ENCODE data around the gene BBS9.

BBS9 gene

GRCh38 chr7:33356336-33356735 lies 227.0 kb downstream of the BBS9 start:
- Histone ChIP-seq H3K4me1 (ENCODE audit: control insufficient read depth in 5 of 5, insufficient read depth in 5 of 5, low read length in 5 of 5) (no peaks in the 10 kb centered on the region), H3K9ac (ENCODE audit: low read length in 5 of 5) (no peak overlapping the region), H3K27ac (ENCODE audit: low read depth, low read length) (no peak overlapping the region), H3K9me3 (ENCODE audit: control insufficient read depth in 5 of 5, low read length in 5 of 5) (no peaks in the 10 kb centered on the region), H3K27me3 (ENCODE audit: control insufficient read depth in 5 of 5, insufficient read depth in 4 of 5, low read length in 5 of 5) (no peaks in the 10 kb centered on the region), H3K36me3 (ENCODE audit: control insufficient read depth in 5 of 5, insufficient read depth in 5 of 5, low read length in 5 of 5) (peaks cover 0 to 2% (median 0%) of the 10 kb centered on the region in 5 donors), H3K4me3 (ENCODE audit: low read depth in 1 of 5, low read length in 5 of 5) (no peak overlapping the region)

- Histone ChIP-seq H3K4me1 (ENCODE audit: control insufficient read depth in 5 of 5, insufficient read depth in 5 of 5, low read length in 5 of 5) (no peaks in the 10 kb centered on the region), H3K4me3 (ENCODE audit: low read depth in 1 of 5, low read length in 5 of 5) (no peak overlapping the region), H3K27ac (ENCODE audit: low read depth, low read length) (no peak overlapping the region)
Measured at GRCh38 chr7:33357846-33358245, 228.5 kb downstream of the BBS9 start.

GRCh38 chr7:33369888-33370287 lies 240.5 kb downstream of the BBS9 start:
- Histone ChIP-seq H3K9ac (ENCODE audit: low read length in 5 of 5) (no peak overlapping the region), H3K27ac (ENCODE audit: low read depth, low read length) (no peak overlapping the region), H3K36me3 (ENCODE audit: control insufficient read depth in 5 of 5, insufficient read depth in 5 of 5, low read length in 5 of 5) (peaks cover 3 to 21% (median 6%) of the 10 kb centered on the region in 5 donors), H3K4me1 (ENCODE audit: control insufficient read depth in 5 of 5, insufficient read depth in 5 of 5, low read length in 5 of 5) (no peaks in the 10 kb centered on the region), H3K27me3 (ENCODE audit: control insufficient read depth in 5 of 5, insufficient read depth in 4 of 5, low read length in 5 of 5) (no peaks in the 10 kb centered on the region), H3K4me3 (ENCODE audit: low read depth in 1 of 5, low read length in 5 of 5) (no peak overlapping the region), H3K9me3 (ENCODE audit: control insufficient read depth in 5 of 5, low read length in 5 of 5) (peaks cover 0 to 9% (median 3%) of the 10 kb centered on the region in 5 donors)

More at GRCh38 chr7:33357846-33358245, 228.5 kb downstream of the BBS9 start:
- H3K27me3 ChIP-seq (ENCODE audit: control insufficient read depth in 5 of 5, insufficient read depth in 4 of 5, low read length in 5 of 5), result no peaks in the 10 kb centered on the region
- H3K9ac ChIP-seq (ENCODE audit: low read length in 5 of 5), result no peak overlapping the region
- no peaks in the 10 kb centered on the region for H3K36me3 ChIP-seq (ENCODE audit: control insufficient read depth in 5 of 5, insufficient read depth in 5 of 5, low read length in 5 of 5)
- H3K9me3 ChIP-seq (ENCODE audit: control insufficient read depth in 5 of 5, low read length in 5 of 5), result no peaks in the 10 kb centered on the region

GRCh38 chr7:33373195-33373594 lies 243.8 kb downstream of the BBS9 start:
- Histone ChIP-seq H3K4me1 (ENCODE audit: control insufficient read depth in 5 of 5, insufficient read depth in 5 of 5, low read length in 5 of 5) (no peaks in the 10 kb centered on the region), H3K9me3 (ENCODE audit: control insufficient read depth in 5 of 5, low read length in 5 of 5) (no peaks in the 10 kb centered on the region), H3K4me3 (ENCODE audit: low read depth in 1 of 5, low read length in 5 of 5) (no peak overlapping the region)

GRCh38 chr7:33379891-33380525 lies 250.6 kb downstream of the BBS9 start:
- no peak overlapping the region for H3K27ac ChIP-seq (ENCODE audit: low read depth, low read length)
- H3K4me3 ChIP-seq (ENCODE audit: low read depth in 1 of 5, low read length in 5 of 5), result no peak overlapping the region
- peaks cover 8 to 25% (median 18%) of the 10 kb centered on the region in 5 donors for H3K36me3 ChIP-seq (ENCODE audit: control insufficient read depth in 5 of 5, insufficient read depth in 5 of 5, low read length in 5 of 5)
- no peaks in the 10 kb centered on the region for H3K4me1 ChIP-seq (ENCODE audit: control insufficient read depth in 5 of 5, insufficient read depth in 5 of 5, low read length in 5 of 5)
- no peaks in the 10 kb centered on the region for H3K27me3 ChIP-seq (ENCODE audit: control insufficient read depth in 5 of 5, insufficient read depth in 4 of 5, low read length in 5 of 5)
- H3K9ac ChIP-seq (ENCODE audit: low read length in 5 of 5), result no peak overlapping the region
- no peaks in the 10 kb centered on the region for H3K9me3 ChIP-seq (ENCODE audit: control insufficient read depth in 5 of 5, low read length in 5 of 5)

More at GRCh38 chr7:33373195-33373594, 243.8 kb downstream of the BBS9 start:
- Histone ChIP-seq H3K36me3 (ENCODE audit: control insufficient read depth in 5 of 5, insufficient read depth in 5 of 5, low read length in 5 of 5) (peaks cover 0 to 13% (median under 1%) of the 10 kb centered on the region in 5 donors), H3K27ac (ENCODE audit: low read depth, low read length) (no peak overlapping the region), H3K27me3 (ENCODE audit: control insufficient read depth in 5 of 5, insufficient read depth in 4 of 5, low read length in 5 of 5) (no peaks in the 10 kb centered on the region), H3K9ac (ENCODE audit: low read length in 5 of 5) (no peak overlapping the region)

GRCh38 chr7:33388332-33388731 lies 259.0 kb downstream of the BBS9 start:
- no peak overlapping the region for H3K4me3 ChIP-seq (ENCODE audit: low read depth in 1 of 5, low read length in 5 of 5)
- no peaks in the 10 kb centered on the region for H3K9me3 ChIP-seq (ENCODE audit: control insufficient read depth in 5 of 5, low read length in 5 of 5)
- H3K9ac ChIP-seq (ENCODE audit: low read length in 5 of 5), result no peak overlapping the region
- H3K4me1 ChIP-seq (ENCODE audit: control insufficient read depth in 5 of 5, insufficient read depth in 5 of 5, low read length in 5 of 5), result no peaks in the 10 kb centered on the region
- peaks cover 0 to 18% (median 10%) of the 10 kb centered on the region in 5 donors for H3K36me3 ChIP-seq (ENCODE audit: control insufficient read depth in 5 of 5, insufficient read depth in 5 of 5, low read length in 5 of 5)
- no peak overlapping the region for H3K27ac ChIP-seq (ENCODE audit: low read depth, low read length)
- H3K27me3 ChIP-seq (ENCODE audit: control insufficient read depth in 5 of 5, insufficient read depth in 4 of 5, low read length in 5 of 5), result no peaks in the 10 kb centered on the region

GRCh38 chr7:33392148-33392547 lies 262.8 kb downstream of the BBS9 start:
- H3K27me3 ChIP-seq (ENCODE audit: control insufficient read depth in 5 of 5, insufficient read depth in 4 of 5, low read length in 5 of 5), result no peaks in the 10 kb centered on the region
- no peak overlapping the region for H3K27ac ChIP-seq (ENCODE audit: low read depth, low read length)
- no peaks in the 10 kb centered on the region for H3K9me3 ChIP-seq (ENCODE audit: control insufficient read depth in 5 of 5, low read length in 5 of 5)
- H3K4me1 ChIP-seq (ENCODE audit: control insufficient read depth in 5 of 5, insufficient read depth in 5 of 5, low read length in 5 of 5), result no peaks in the 10 kb centered on the region
- H3K4me3 ChIP-seq (ENCODE audit: low read depth in 1 of 5, low read length in 5 of 5), result no peak overlapping the region
- no peak overlapping the region for H3K9ac ChIP-seq (ENCODE audit: low read length in 5 of 5)
- peaks cover 0 to 13% (median 3%) of the 10 kb centered on the region in 5 donors for H3K36me3 ChIP-seq (ENCODE audit: control insufficient read depth in 5 of 5, insufficient read depth in 5 of 5, low read length in 5 of 5)

- no peaks in the 10 kb centered on the region for H3K9me3 ChIP-seq (ENCODE audit: control insufficient read depth in 5 of 5, low read length in 5 of 5)
- no peak overlapping the region for H3K27ac ChIP-seq (ENCODE audit: low read depth, low read length)
- H3K9ac ChIP-seq (ENCODE audit: low read length in 5 of 5), result no peak overlapping the region
- H3K4me3 ChIP-seq (ENCODE audit: low read depth in 1 of 5, low read length in 5 of 5), result no peak overlapping the region
- H3K36me3 ChIP-seq (ENCODE audit: control insufficient read depth in 5 of 5, insufficient read depth in 5 of 5, low read length in 5 of 5), result peaks cover 0 to 5% (median 0%) of the 10 kb centered on the region in 5 donors
- no peaks in the 10 kb centered on the region for H3K4me1 ChIP-seq (ENCODE audit: control insufficient read depth in 5 of 5, insufficient read depth in 5 of 5, low read length in 5 of 5)
- no peaks in the 10 kb centered on the region for H3K27me3 ChIP-seq (ENCODE audit: control insufficient read depth in 5 of 5, insufficient read depth in 4 of 5, low read length in 5 of 5)
Measured at GRCh38 chr7:33393770-33394169, 264.4 kb downstream of the BBS9 start.

- Histone ChIP-seq H3K27me3 (ENCODE audit: control insufficient read depth in 5 of 5, insufficient read depth in 4 of 5, low read length in 5 of 5) (no peaks in the 10 kb centered on the region), H3K9me3 (ENCODE audit: control insufficient read depth in 5 of 5, low read length in 5 of 5) (no peaks in the 10 kb centered on the region), H3K9ac (ENCODE audit: low read length in 5 of 5) (no peak overlapping the region), H3K4me1 (ENCODE audit: control insufficient read depth in 5 of 5, insufficient read depth in 5 of 5, low read length in 5 of 5) (no peaks in the 10 kb centered on the region), H3K36me3 (ENCODE audit: control insufficient read depth in 5 of 5, insufficient read depth in 5 of 5, low read length in 5 of 5) (peaks cover 0 to 5% (median 0%) of the 10 kb centered on the region in 5 donors), H3K4me3 (ENCODE audit: low read depth in 1 of 5, low read length in 5 of 5) (no peak overlapping the region), H3K27ac (ENCODE audit: low read depth, low read length) (no peak overlapping the region)
Measured at GRCh38 chr7:33395340-33395739, 266.0 kb downstream of the BBS9 start.

- no peaks in the 10 kb centered on the region for H3K27me3 ChIP-seq (ENCODE audit: control insufficient read depth in 5 of 5, insufficient read depth in 4 of 5, low read length in 5 of 5)
- no peaks in the 10 kb centered on the region for H3K4me1 ChIP-seq (ENCODE audit: control insufficient read depth in 5 of 5, insufficient read depth in 5 of 5, low read length in 5 of 5)
- H3K4me3 ChIP-seq (ENCODE audit: low read depth in 1 of 5, low read length in 5 of 5), result no peak overlapping the region
- no peak overlapping the region for H3K27ac ChIP-seq (ENCODE audit: low read depth, low read length)
- no peak overlapping the region for H3K9ac ChIP-seq (ENCODE audit: low read length in 5 of 5)
- H3K9me3 ChIP-seq (ENCODE audit: control insufficient read depth in 5 of 5, low read length in 5 of 5), result peaks cover 0 to 5% (median 0%) of the 10 kb centered on the region in 5 donors
- peaks cover 0 to 10% (median 0%) of the 10 kb centered on the region in 5 donors for H3K36me3 ChIP-seq (ENCODE audit: control insufficient read depth in 5 of 5, insufficient read depth in 5 of 5, low read length in 5 of 5)
Measured at GRCh38 chr7:33399528-33400213, 270.3 kb downstream of the BBS9 start.
